LNCAP (cell line): ENCODE data around the gene ASCC1.

Experiments used
- TF ChIP-seq, protein P1 (sequence below): fragments of 450-650 bp; IDR thresholded peaks from 2 replicates; pipeline ENCODE4 v1.5.1; 2017; ENCODE audit warnings: mild to moderate bottlenecking

The ASCC1 gene

DNA sequence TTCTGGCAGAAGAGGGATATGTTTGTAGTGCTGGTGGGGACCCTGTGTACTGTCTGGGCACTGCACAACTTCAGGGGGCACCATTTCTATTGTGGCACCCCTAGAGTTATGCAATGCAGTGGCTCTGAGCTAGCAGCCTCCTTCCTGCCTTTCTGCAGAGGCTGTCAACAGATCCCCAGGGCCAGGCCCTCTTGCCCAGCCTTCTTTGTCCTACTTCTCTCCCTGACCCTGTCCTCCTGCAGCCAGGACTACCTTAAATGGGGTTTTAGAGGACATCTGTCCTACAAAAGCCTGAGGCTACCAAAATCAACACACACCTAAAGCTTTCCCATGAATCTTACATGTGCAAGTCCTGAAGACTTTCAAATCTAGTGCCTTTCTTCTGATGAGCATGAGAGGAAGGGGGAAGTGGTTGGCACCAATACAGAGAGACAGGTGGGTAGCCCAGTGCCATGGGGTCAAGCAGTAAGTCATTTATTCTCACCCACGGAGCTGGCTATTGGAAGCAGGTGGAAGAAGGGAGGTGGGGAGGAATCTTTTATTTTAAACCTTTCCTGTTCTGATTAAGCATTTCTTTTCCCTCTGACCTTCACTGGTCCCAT, 130.1 kb downstream of the ASCC1 start:
- TF ChIP-seq, protein P1, sequence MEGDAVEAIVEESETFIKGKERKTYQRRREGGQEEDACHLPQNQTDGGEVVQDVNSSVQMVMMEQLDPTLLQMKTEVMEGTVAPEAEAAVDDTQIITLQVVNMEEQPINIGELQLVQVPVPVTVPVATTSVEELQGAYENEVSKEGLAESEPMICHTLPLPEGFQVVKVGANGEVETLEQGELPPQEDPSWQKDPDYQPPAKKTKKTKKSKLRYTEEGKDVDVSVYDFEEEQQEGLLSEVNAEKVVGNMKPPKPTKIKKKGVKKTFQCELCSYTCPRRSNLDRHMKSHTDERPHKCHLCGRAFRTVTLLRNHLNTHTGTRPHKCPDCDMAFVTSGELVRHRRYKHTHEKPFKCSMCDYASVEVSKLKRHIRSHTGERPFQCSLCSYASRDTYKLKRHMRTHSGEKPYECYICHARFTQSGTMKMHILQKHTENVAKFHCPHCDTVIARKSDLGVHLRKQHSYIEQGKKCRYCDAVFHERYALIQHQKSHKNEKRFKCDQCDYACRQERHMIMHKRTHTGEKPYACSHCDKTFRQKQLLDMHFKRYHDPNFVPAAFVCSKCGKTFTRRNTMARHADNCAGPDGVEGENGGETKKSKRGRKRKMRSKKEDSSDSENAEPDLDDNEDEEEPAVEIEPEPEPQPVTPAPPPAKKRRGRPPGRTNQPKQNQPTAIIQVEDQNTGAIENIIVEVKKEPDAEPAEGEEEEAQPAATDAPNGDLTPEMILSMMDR, result no peak

DNA sequence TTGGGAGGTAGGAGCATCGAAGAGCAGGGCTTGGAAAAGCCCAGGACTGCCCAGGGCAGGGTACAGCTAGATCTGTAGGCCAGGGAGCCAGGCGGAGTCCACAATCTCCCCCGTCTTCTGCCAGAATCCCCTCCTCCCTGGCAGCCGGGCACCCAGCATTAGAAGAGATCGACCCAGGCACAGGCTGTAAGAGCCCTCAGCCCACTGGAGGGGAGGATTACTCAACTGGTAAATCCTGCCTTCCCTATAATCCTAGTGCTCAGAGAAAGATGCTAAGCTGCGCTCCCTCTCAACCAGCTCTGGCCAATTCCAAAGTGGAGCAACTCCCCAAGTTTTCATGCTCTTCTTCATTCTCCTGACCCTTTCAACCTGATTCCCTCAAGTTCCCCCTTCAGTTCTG, 130.9 kb downstream of the ASCC1 start:
- TF ChIP-seq, protein P1, result no peak

DNA sequence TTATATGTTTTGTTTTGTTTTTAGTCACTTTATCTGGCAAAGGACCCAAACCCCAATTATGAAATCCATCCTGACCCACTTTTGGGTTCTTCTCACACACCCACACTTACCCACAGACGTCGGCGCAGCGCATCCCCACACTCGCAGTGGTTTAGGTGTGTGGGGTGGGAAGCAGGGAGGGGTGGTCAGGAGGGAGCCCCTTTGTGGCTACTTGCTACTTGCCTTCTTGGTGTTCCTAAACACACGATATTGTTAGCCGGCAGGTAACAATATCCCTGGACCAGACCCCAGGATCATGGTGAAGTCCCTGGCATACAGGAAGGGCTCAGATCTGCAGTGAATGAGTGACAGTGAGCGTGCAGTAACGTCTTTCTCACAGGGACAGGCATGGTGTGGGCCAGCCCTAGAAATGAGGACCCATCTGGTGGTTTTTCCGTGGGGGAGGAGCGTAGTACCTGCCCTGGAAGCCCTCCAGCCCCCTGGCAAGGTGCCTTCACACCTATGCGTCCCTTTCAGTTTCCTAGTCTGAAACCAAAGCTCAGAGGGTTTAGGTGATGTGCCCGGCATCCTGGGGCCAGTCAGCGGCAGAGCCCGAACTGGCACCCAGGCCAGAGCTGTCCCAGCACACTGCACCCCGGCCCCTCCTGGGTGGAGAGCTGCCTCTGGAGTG, 132.2 kb downstream of the ASCC1 start:
- TF ChIP-seq, protein P1, result no peak

DNA sequence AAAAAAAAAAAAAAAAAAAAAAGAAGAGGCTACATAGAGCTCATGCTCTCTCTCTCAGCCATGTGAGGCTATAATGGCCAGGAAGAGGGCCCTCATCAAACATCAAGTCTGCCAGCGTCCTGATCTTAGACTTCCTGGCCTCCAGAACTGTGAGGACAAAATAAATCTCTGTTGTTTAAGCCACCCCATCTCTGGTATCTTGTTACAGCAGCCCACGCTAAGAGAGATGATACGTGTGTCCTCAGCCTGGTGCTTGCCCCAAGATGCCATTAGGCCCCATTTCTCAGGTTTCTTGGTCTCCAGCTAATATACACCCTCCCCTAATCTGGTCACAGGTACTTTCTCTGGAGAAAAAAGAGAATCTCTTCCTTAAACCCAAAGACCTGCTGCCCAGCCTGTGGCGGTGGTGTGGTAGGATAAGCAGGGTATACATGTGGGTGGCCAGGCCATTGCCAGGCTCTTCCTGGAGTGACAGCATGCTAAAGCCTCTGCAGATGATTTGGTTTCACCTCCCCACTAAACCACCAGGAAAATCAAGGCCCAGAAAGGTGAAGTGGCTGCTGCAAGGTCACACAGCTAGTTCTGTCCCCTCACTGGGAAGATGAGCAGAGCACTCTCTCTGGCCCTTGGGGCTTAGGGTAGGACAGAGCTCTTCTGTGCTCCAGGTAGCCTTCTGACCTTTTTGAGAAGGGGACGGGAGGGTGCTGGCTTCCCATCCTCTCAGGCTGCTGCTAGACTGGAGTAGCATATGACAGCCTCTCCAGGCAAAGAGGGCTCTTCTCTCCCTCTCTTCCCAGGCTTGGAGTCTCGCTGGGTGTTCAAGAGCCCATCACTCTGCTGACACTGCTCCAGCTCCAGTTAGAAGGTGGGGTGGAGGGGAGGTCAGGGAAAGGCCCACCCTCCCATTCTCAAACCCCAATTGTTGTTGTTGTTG, 133.0 kb downstream of the ASCC1 start:
- TF ChIP-seq, protein P1, result no peak

DNA sequence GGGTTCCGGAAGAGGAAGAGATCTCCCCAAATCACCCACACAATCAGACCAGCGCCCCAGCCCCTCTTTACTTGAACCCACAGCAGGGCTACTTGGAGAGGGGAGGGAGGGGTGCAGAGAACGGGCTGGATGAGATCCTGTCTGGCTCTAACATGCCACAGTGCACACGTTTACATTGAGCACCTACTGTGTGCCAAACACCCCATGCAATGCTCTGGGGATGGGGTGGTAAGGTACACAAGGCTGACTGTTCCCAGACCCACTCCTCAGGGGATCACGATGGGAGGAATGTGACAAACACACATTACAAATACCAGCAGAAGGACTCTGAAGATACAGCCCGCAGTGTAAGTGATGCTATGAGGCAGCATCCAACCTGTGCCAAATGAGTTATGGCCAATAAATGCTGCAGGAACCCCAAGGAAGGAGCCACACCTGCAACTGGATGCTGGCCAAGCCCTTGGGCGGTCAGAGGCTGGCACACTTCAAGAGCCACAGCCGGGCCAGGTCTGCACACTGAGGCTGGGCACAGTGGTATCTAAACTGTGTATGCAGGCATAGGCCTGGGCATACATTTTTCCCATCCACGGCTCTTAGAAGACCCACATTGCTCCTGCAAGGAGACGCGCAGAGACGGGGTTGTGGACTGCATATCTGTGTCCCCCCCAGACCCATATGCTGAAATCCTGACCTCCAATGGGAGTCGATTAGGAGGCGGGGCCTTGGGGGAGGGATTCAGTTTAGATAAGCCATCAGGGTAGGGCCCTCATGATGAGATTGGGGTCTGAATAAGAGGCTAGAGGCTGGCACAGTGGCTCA, 134.1 kb downstream of the ASCC1 start:
- TF ChIP-seq, protein P1, result no peak

GRCh38 chr10:72081210-72081609, 134.9 kb downstream of the ASCC1 start:
- TF ChIP-seq, protein P1, result no peak
